GM23338 (cell line): ENCODE results near the gene ASAP2.

ENCODE experiments used
- CREB1 ChIP-seq: fragments of 250-450 bp; sonication (Bioruptor Pico); IDR thresholded peaks from 2 replicates; pipeline ENCODE4 v1.5.0; 2020; ENCODE audit warnings: low read depth, mild to moderate bottlenecking, moderate library complexity
- EZH2 ChIP-seq: fragments of 200-600 bp; sonication (generic); IDR thresholded peaks from one replicate; pipeline ENCODE4 v1.8.0; 2017; ENCODE audit warnings: antibody characterized with exemption, mild to moderate bottlenecking, low read depth; ENCODE audit not compliant: unreplicated experiment
- EZH2phosphoT487 ChIP-seq: fragments of 200-600 bp; sonication (generic); IDR thresholded peaks from one replicate; pipeline ENCODE4 v1.8.1; 2018; ENCODE audit warnings: antibody characterized with exemption; ENCODE audit not compliant: unreplicated experiment
- JUNB ChIP-seq: IDR thresholded peaks from one replicate; pipeline ENCODE4 v1.6.1; 2016; ENCODE audit warnings: antibody characterized with exemption; ENCODE audit not compliant: unreplicated experiment
- NANOG ChIP-seq: IDR thresholded peaks from 2 replicates; pipeline ENCODE4 v1.6.1; 2016; ENCODE audit warnings: antibody characterized with exemption, borderline replicate concordance
- POLR2AphosphoS5 ChIP-seq: IDR thresholded peaks from 2 replicates; pipeline ENCODE4 v1.6.1; 2016; ENCODE audit warnings: antibody characterized with exemption, low read depth
- STAT1 ChIP-seq: IDR thresholded peaks from one replicate; pipeline ENCODE4 v1.6.1; 2016; ENCODE audit warnings: antibody characterized with exemption; ENCODE audit not compliant: unreplicated experiment
- ZNF331 ChIP-seq: fragments of 250-450 bp; sonication (Bioruptor Pico); IDR thresholded peaks from 2 replicates; pipeline ENCODE4 v1.5.0; 2020; ENCODE audit warnings: low read depth, mild to moderate bottlenecking, moderate library complexity
- TF ChIP-seq, protein P1 (sequence below), 2 experiments: fragments of 200-600 bp in 1 of 2; sonication (generic) in 1 of 2; conservative IDR thresholded peaks; 2 replicates each; pipeline versions ENCODE4 v1.5.1 to v1.6.1; 2016 to 2017; ENCODE audit warnings: antibody characterized with exemption in 2 of 2, low read depth in 2 of 2, mild to moderate bottlenecking in 2 of 2, moderate library complexity in 1 of 2
- TF ChIP-seq, protein P2 (sequence below): fragments of 250-450 bp; sonication (Bioruptor Pico); IDR thresholded peaks from 2 replicates; pipeline ENCODE4 v1.5.0; 2020; ENCODE audit warnings: mild to moderate bottlenecking, moderate library complexity
- TF ChIP-seq, protein P3 (sequence below): IDR thresholded peaks from one replicate; pipeline ENCODE4 v1.6.1; 2018; ENCODE audit warnings: antibody characterized with exemption; ENCODE audit not compliant: unreplicated experiment
- TF ChIP-seq, protein P4 (sequence below): IDR thresholded peaks from 2 replicates; pipeline ENCODE4 v1.6.1; 2016; ENCODE audit warnings: antibody characterized with exemption

GRCh38 chr2:9264301-9264700 lies 57.7 kb downstream of the ASAP2 start:
- TF ChIP-seq, protein P1, sequence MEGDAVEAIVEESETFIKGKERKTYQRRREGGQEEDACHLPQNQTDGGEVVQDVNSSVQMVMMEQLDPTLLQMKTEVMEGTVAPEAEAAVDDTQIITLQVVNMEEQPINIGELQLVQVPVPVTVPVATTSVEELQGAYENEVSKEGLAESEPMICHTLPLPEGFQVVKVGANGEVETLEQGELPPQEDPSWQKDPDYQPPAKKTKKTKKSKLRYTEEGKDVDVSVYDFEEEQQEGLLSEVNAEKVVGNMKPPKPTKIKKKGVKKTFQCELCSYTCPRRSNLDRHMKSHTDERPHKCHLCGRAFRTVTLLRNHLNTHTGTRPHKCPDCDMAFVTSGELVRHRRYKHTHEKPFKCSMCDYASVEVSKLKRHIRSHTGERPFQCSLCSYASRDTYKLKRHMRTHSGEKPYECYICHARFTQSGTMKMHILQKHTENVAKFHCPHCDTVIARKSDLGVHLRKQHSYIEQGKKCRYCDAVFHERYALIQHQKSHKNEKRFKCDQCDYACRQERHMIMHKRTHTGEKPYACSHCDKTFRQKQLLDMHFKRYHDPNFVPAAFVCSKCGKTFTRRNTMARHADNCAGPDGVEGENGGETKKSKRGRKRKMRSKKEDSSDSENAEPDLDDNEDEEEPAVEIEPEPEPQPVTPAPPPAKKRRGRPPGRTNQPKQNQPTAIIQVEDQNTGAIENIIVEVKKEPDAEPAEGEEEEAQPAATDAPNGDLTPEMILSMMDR (conservative IDR thresholded peaks at IDR 0.05; ENCODE audit: low read depth in 2 of 2), result no peak
- no peak for TF ChIP-seq POLR2AphosphoS5
- TF ChIP-seq, protein P2, sequence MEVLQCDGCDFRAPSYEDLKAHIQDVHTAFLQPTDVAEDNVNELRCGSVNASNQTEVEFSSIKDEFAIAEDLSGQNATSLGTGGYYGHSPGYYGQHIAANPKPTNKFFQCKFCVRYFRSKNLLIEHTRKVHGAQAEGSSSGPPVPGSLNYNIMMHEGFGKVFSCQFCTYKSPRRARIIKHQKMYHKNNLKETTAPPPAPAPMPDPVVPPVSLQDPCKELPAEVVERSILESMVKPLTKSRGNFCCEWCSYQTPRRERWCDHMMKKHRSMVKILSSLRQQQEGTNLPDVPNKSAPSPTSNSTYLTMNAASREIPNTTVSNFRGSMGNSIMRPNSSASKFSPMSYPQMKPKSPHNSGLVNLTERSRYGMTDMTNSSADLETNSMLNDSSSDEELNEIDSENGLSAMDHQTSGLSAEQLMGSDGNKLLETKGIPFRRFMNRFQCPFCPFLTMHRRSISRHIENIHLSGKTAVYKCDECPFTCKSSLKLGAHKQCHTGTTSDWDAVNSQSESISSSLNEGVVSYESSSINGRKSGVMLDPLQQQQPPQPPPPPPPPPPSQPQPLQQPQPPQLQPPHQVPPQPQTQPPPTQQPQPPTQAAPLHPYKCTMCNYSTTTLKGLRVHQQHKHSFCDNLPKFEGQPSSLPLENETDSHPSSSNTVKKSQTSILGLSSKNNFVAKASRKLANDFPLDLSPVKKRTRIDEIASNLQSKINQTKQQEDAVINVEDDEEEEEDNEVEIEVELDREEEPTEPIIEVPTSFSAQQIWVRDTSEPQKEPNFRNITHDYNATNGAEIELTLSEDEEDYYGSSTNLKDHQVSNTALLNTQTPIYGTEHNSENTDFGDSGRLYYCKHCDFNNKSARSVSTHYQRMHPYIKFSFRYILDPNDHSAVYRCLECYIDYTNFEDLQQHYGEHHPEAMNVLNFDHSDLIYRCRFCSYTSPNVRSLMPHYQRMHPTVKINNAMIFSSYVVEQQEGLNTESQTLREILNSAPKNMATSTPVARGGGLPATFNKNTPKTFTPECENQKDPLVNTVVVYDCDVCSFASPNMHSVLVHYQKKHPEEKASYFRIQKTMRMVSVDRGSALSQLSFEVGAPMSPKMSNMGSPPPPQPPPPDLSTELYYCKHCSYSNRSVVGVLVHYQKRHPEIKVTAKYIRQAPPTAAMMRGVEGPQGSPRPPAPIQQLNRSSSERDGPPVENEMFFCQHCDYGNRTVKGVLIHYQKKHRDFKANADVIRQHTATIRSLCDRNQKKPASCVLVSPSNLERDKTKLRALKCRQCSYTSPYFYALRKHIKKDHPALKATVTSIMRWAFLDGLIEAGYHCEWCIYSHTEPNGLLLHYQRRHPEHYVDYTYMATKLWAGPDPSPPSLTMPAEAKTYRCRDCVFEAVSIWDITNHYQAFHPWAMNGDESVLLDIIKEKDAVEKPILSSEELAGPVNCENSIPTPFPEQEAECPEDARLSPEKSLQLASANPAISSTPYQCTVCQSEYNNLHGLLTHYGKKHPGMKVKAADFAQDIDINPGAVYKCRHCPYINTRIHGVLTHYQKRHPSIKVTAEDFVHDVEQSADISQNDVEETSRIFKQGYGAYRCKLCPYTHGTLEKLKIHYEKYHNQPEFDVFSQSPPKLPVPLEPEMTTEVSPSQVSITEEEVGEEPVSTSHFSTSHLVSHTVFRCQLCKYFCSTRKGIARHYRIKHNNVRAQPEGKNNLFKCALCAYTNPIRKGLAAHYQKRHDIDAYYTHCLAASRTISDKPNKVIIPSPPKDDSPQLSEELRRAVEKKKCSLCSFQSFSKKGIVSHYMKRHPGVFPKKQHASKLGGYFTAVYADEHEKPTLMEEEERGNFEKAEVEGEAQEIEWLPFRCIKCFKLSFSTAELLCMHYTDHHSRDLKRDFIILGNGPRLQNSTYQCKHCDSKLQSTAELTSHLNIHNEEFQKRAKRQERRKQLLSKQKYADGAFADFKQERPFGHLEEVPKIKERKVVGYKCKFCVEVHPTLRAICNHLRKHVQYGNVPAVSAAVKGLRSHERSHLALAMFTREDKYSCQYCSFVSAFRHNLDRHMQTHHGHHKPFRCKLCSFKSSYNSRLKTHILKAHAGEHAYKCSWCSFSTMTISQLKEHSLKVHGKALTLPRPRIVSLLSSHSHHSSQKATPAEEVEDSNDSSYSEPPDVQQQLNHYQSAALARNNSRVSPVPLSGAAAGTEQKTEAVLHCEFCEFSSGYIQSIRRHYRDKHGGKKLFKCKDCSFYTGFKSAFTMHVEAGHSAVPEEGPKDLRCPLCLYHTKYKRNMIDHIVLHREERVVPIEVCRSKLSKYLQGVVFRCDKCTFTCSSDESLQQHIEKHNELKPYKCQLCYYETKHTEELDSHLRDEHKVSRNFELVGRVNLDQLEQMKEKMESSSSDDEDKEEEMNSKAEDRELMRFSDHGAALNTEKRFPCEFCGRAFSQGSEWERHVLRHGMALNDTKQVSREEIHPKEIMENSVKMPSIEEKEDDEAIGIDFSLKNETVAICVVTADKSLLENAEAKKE (CRISPR knock-in tag), result no peak
- TF ChIP-seq JUNB, result no peak
- TF ChIP-seq NANOG, result no peak
- no peak for TF ChIP-seq EZH2phosphoT487
- no peak for TF ChIP-seq EZH2
- TF ChIP-seq, protein P3, sequence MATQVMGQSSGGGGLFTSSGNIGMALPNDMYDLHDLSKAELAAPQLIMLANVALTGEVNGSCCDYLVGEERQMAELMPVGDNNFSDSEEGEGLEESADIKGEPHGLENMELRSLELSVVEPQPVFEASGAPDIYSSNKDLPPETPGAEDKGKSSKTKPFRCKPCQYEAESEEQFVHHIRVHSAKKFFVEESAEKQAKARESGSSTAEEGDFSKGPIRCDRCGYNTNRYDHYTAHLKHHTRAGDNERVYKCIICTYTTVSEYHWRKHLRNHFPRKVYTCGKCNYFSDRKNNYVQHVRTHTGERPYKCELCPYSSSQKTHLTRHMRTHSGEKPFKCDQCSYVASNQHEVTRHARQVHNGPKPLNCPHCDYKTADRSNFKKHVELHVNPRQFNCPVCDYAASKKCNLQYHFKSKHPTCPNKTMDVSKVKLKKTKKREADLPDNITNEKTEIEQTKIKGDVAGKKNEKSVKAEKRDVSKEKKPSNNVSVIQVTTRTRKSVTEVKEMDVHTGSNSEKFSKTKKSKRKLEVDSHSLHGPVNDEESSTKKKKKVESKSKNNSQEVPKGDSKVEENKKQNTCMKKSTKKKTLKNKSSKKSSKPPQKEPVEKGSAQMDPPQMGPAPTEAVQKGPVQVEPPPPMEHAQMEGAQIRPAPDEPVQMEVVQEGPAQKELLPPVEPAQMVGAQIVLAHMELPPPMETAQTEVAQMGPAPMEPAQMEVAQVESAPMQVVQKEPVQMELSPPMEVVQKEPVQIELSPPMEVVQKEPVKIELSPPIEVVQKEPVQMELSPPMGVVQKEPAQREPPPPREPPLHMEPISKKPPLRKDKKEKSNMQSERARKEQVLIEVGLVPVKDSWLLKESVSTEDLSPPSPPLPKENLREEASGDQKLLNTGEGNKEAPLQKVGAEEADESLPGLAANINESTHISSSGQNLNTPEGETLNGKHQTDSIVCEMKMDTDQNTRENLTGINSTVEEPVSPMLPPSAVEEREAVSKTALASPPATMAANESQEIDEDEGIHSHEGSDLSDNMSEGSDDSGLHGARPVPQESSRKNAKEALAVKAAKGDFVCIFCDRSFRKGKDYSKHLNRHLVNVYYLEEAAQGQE, result no peak
- TF ChIP-seq, protein P4, sequence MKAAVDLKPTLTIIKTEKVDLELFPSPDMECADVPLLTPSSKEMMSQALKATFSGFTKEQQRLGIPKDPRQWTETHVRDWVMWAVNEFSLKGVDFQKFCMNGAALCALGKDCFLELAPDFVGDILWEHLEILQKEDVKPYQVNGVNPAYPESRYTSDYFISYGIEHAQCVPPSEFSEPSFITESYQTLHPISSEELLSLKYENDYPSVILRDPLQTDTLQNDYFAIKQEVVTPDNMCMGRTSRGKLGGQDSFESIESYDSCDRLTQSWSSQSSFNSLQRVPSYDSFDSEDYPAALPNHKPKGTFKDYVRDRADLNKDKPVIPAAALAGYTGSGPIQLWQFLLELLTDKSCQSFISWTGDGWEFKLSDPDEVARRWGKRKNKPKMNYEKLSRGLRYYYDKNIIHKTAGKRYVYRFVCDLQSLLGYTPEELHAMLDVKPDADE, result no peak
- no peak for TF ChIP-seq ZNF331 (CRISPR knock-in tag)
- no peak for TF ChIP-seq CREB1 (CRISPR knock-in tag)
- no peak for TF ChIP-seq STAT1
